Suppressor macrophage (primary cell): ENCODE measurements around the gene TLK1.

Source experiments
- DNase-seq, 4 experiments: peaks; one replicate each; pipeline ENCODE4 v3.0.0-alpha.2; 2020 to 2022
- total RNA-seq, 17 experiments: gene quantifications; one replicate each; lab custom pipeline; 2026; ENCODE audit warnings: mixed read lengths in 6 of 17, inconsistent platforms in 3 of 17; lab: John Stamatoyannopoulos, UW

The TLK1 gene
- 13.0 to 76.1 (median 39.7) reads per million in 17 experiments for total RNA-seq

DNA sequence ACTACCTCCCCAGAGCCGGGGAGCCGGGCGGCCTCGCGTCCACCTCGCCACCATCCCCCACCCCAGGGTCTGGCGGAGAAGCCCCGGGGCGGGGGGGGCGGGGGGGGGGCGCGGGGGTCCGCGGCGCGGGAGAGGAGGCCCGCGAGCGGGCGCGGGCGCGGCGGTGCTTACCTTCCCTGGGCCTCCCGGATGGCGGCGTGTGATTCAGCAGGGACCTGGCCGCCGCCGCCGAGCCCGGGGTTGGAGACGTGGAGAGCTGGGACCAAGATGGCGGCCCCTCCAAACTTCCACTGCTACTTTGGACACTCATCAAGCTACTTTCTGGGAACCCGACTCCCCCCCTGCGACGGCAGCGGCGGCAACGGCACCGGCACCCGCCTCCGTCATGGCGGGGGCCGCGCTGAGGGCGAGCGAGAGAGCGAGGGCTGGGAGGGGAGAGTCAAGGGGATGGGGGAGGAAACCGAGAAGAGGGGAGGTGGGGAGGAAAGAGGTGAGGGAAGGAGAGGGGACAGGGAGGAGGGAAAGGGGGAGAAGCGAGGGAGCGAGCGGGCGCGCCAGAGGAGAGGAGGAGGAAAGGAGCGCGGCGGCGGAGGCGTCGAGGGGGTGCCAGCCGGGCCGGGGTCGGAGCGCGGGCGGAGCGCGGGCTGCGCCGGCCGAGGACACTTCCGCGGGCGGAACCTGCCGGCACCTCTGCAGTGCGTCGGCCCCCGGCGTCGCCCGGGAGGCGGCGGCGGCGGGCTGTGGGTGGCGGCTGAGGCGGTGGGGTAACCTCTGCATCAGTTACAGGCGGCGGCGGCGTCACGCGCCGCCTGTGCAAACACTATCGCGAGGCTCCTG lies at the start of gene TLK1:
TLK1 (minus strand) TSS at position 775 of the 837 bp plus-strand sequence; CDS start at position 310, 465 bp downstream.
- peak; percentile 56 to 90 (median 77) for DNase-seq

DNA sequence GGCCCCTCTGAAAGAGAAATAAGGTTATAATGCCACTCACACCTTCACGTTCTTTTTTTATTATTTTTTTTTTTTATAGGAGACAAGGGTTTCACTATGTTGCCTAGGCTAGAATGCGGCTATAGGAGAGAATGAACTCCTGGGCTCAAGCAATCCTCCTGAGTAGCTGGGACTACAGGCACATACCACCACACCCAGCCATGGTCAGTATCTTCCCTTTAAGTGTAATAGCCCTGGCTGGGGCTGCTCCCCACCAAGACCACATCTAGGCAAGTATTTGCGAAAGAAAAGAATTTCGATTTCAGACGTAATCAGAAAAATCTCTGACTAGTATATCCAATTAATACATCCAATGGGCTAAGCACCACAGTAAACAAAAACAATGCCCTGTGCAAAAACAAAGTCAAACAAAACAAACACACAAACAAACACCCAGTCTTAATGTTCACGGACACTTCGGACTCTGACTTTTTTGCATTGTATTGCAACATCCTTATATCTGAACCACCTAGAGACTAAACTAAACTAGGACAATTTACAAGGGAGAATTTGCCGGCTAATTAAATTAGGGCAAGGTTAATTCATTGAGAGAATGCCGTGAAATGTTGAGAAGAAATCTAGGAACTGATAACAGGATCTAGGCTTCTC lies 49.6 kb upstream of the TLK1 start:
- no peak for DNase-seq

DNA sequence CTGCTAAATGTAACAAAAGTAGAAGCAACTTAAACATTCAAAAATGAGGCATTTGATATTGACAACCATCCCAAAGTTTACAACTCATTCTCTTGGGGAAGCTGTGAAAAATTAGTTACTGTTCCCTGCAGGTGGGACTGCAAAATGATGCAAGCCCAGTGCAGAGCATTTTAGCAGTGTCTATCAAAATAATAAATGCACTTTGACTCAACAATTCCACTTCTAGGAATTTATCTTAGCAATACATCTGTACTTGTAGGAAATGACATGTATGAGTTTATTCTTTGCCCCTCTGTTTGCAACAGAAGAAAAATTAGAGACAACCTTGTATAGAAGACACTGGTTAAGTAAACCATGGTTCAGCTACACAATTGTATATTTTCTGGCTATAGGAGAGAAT lies 48.0 kb upstream of the TLK1 start:
- no peak for DNase-seq

DNA sequence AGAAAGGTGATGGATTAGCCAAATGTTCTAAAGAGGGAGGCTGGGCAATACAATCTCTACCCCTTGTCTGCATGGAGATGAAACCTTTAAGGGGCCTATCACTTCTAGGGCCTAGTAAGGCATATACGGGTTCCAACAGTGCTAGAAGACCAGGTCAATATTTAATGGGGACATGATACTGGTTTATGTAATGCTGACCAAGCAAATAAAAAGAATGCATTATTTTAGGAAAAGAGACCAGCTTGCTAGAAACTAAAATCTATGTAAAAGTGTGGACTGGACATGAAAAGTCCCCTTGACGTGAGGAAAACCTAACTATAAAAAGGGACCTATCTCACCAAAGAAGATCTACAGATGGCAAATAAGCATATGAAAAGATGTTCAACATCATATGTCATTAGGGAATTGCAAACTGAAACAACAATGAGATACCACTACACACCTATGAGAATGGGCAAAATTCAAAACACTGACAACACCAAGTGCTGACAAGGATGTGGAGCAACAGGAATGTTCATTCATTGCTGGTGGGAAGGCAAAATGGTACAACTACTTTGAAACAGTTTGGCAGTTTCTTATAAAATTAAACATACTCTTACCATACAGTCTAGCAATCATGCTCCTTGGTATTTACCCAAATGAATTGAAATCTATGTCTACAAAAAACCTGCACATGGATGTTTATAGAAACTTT lies 45.9 kb upstream of the TLK1 start:
- DNase-seq = no peak

DNA sequence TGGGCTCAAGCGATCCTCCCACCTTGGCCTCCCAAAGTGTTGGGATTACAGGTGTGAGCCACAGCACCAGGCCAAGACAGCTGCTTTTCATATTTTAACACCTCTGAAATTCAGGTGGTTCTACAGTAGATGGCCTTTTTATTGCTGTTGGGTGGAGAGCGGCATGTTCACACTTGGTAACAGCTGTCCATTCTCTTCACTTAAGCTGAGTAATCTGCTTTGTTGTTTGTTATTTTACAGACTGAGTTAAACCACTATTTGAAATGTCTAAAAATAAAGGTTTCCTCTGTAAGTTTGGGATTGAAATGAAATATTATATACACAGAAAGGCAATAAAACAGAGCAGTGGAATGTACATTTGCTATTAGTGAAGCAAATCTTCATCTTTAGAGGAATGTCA lies 44.9 kb upstream of the TLK1 start:
- no peak for DNase-seq

DNA sequence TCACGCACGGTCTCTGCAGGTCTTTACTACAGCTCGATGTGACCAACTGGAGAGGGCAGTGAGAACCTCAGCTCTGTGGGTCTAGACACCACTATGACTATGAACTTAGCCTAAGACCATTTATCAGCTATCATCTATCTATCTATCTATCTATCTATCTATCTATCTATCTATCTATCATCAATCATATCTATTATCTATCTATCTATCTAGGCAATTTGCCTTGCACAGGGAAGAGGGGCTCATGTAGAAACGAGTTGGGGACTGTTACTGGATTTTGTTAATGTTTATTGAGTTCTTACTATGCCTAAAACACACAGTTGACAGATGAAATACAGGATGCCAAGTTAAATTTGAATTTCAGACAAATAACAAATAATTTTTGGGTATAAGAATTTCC lies 41.1 kb upstream of the TLK1 start:
- no peak for DNase-seq

DNA sequence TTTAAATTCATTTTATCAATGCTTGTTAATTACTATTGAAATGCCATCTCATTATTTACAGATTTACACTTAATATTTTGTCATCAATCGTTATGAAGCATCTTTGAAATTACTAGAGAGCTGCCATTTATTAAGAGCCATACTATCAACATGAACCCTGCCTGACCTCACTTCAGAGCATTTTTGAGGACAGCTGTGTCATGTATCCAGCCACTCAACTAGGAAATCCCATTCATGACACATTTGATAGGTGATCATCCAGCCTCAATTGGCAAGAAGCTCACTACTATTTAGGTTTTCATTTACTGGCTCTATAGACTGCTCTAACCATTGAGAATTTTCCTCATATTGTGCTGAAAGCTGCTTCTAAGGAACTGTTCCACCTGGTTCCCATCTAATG lies 40.6 kb upstream of the TLK1 start:
- no peak for DNase-seq

DNA sequence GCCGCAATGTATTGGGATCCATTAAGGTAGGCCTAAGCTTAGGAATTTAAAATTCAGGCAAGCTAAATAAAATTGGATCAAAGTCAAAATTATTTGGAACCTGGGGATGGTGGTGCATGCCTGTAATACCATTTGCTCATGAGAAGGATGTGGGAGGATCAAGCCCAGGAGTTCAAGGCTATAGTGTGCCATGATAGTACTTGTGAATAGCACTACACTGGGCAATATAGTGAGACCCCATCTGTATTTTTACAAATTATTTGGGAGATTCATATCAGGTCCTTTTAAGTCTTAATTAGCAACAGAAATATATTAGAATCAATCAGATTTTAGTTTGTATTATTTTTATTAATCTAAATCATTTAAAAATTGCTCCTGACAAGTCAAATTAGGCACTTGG lies 39.8 kb upstream of the TLK1 start:
- no peak for DNase-seq

DNA sequence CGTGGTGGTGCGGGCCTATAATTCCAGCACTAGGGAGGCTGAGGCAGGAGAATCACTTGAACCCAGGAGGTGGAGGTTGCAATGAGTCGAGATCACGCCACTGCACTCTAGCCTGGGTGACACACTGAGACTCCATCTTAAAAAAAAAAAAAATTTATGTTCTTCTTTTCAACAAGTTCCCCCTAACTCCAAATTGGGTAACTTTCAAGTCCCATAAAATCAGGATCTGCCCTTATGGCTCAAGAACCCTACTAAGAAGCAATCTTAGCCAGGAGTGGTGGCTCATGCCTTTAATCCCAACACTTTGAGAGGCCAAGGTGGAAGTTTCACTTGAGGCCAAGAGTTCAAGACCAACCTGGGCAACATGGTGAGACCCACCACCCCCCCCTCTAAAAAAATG lies 30.3 kb upstream of the TLK1 start:
- peak in 3 of 4 experiments; percentile 26 to 57 (median 39) for DNase-seq

DNA sequence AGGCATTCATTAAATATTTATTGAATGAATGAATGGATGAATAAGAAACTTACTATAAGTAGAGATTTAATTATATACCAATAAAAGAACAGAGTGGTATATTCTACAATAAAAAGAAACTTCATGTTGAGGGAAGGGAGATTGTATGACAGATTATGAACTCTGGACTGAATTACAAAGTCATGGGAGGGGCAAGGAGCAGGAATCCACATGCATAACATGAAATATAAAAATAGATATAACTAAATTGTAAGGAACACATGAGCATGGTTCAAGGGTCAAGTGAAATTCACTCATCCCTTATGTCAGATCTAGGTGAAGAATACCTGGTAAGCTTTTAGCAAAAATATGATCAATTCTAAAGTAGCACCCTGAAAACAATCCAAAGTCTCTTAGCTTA lies 27.1 kb upstream of the TLK1 start:
- no peak for DNase-seq

DNA sequence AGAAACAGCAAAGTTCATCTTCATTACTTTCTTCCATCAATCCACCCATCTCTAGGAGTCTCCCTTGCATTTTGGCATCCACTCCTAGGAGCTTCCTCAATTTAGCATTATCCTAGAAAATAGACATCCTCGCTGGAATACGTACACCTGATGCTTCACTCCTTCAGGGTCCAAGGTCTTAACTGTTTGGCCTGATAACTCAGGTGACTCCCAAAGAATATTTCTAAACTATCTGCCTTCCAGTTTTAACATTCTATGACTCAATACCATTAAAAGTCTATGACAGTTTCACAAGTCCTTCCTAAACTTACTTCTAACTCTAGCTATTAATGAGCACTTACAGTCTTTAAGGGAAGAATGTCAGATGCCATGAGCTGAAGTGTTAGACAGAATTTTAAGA lies 26.5 kb upstream of the TLK1 start:
- no peak for DNase-seq

DNA sequence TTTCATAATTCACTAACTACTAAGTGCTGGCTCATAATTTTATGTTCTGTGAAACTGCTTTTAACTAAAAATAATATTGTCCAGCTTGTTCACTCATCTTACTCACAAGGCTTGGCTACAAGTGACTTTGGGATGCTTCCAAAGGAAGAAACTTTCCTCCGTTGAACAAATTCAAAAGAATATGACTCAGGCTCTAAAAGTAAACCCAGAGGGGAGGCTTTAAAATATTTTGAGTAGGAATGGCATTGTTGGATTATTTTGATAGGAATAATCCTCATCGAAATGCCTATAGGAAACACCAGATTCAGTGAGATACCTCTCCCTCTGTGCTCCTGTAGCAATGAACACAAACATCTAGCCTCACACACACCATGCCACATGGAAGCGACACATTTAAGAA lies 25.2 kb upstream of the TLK1 start:
- no peak for DNase-seq

DNA sequence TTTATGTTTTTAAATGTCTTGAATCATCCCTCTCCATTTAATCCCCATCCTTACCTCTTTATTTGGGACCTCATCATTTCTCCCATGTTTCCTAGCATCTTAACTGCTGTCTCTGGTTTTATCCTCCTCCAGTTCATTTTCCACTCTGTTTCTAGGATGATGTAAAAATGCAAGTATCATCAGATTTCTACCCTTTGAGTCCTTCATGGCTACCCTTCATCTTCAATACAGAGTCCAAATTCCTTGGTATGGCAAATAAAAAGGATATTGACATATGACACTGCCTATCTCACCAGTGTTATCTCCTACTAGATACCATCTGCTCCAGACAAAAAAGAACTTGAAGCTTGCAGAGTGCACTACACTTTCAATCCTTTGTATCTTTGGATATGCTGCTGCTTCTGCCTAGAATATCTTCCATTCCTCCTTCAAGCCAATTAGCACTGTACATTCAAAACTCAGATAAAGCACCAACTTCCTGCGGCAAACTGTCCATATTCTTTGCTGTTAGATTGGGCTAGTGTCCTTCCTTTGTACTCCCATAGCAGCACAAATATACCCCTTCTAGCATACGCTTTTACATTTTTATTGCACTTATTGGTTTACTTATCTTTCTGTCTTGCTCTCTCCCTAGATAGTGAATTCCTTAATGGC lies 24.6 kb upstream of the TLK1 start:
- DNase-seq = no peak

DNA sequence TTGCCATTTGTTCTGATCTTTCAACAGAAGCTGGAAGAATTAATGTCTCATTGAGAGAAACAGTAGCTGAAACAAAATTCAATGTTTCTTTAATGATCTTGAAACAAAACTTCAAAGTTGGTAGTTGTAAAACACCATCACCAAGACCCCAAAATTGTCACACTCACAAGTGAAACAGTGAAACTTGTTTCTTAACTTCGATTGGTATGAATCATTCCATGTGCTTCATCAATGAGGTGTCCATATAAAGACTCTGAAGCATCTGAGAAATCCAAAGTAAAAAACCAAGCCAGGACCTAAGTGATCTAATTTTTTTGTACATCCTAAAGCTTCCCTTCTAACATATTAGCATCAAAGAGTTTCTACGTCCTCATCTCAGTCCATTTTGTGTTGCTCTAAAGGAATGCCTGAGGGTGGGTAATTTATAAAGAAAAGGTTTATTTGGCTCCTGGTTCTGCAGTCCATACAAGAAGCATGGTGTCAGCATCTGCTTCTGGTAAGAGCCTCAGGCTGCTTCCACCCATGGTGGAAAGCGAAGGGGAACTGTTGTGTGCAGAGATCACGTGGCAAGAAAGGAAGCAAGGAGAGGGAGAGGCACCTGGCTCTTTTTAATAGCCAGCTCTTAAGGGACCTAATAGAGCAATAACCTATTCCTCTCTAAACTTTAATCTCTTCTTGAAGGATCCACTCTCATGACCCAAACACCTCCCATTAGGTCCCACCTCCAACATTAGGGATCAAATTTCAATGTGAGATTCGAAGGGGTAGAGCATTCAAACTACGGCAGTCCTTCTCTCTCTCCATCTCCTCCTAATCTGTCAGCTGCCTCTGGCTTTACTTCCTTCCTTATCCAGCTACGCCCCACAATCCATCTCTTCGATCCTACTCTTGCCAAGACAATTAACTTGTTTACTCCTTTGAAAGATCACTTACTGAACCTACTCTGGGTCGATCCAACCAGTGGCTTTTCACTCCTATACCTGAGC lies 20.7 kb upstream of the TLK1 start:
- no peak for DNase-seq

DNA sequence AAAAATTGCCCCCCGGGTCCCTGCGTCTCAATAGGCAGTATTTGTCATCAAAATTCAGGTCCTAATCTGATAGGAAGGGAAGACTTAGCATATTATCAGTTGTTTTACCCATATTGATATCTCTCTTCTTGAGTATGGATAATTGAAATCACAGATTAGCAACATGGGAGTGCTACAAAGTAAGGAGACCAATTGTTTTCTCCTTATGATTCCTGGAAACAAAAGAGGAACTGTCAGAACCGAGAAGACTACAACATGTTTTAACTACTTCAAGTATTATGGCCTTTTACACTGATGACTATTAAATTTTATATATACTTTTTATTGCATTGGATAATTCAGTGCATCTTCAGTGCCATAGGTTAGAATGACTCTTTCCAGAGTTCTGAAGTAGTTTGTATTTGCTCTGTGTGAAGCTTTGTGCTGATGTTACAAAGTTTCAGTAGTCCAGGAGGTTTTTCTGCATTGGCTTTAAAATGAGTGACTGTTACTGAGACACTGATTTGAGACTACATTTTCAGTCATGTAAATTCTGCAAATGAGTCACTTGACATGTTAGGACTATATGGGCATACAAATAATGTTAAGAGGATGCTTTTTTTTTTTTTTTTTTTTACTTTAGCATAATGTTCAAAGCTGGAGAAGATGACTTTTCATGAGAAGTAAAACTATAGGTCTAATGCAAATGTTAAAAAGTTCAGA lies 19.7 kb upstream of the TLK1 start:
- peak in 1 of 4 experiments; percentile 22 for DNase-seq

DNA sequence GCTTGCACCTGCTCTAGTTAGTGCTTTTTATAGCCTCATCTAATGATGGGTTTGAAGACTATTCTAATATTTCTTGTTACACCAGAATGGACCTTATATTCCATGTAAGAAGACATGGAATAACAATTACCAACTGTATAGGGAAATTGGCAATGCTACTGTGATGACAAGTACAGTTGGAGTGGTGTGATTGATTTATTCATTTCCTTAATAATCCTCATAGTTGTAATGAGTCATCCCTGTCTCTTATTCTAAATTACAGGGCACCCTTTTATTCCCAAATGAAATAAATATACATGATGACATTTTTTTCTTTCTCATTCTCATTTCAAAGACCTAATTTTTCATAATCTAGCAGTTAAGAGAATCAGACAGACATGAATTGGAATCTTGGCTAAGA lies 18.3 kb upstream of the TLK1 start:
- no peak for DNase-seq

DNA sequence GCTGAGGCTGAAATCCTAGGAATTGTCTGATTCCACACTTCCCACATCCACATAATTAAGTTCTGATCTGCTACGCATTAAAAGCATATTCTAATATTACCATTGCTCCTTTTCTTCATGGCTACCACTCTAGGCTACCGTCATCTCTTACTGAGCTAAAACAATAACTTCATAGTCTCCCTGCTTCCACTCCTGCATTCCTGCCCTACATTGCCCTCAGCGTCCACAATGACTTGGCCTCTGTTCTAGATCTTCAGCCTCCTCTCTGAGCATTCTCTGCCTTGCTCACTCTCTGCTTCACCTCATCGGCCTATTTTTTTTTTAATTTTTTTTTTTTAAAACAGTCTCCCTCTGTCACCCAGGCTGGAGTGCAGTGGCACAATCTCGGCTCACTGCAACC lies 15.8 kb upstream of the TLK1 start:
- no peak for DNase-seq

DNA sequence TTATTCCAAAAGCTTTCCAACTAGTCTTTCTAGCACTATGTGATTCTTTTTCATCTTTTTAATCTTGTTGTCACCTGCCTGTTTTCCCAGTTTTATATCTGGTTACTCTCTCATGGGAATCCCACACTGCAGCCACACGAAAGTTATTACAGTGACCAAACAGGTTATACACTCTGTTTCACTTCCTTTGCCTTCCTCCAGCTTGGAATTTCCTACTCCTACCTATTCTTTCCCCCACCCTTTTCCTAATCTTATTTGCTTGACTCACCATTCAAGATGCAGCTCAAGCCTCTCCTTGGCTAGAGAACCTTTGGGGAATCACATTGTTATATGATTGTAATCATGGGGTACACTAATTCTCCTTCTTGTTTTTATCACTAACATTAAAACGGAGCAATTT lies 13.4 kb upstream of the TLK1 start:
- DNase-seq = no peak

DNA sequence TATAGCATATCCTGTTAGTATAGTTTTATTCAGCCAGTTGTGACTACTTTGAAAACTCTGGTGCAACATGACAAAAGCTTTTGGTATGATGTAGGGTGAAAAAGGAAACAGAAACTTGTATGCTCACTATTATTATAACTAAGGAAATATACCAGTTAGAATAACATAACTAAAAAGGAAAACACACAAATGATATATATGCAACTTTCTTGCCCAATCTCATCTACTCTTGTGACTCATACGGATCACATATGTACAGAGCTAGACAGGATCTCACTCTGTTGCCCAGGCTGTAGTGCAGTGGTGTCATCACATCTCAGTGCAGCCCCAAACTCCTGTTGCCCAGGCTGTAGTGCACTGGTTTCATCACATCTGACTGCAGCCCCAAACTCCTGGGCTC lies 12.4 kb upstream of the TLK1 start:
- DNase-seq = peak in 2 of 4 experiments; percentile 10 to 14

DNA sequence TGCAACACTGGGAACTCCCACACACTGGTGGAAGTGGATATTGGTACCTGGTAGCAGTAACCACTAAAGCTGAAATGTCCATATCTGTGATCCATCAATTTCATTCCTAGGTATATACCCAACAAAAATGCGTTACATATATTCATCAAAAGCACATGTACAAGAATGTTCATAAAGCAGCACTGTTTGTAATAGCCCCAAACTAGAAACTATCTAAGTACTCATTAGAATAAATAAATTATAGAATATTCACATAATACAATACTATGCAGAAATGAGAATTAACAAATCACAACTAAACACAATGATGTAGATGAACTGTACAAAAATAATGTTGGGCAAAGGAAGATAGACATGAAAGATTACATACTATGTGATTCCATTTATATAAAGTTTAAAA lies 11.1 kb upstream of the TLK1 start:
- no peak for DNase-seq

DNA sequence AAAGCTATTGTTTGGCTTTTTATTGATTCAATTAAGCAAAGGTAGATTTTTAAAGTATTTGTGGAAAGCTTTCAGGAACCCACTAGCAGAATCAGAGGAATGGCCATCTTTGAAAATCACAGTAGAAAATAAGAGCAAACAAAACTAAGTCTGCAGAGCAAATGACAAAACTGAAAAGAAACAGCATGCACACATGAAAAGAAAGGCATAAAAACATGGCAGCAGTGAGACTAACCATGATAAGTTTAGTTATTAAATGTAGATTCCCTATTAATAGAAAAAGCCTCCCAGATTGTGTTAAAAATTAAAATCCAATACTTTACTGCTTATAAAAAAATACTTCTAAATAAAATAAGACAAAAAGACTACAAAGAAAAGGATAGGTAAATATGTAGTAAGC lies 9.1 kb upstream of the TLK1 start:
- DNase-seq = no peak
